ENCODE results near the gene EID3.

GRCh38 chr12:104314242-104314614 is 10.7 kb downstream of the EID3 start:
- TF ChIP-seq CTCF (IDR thresholded peaks at IDR 0.05) (no peak), POLR2A (IDR thresholded peaks at IDR 0.05) (no peak)
